Right renal pelvis (tissue), 4 donors: Measurements from ENCODE around the gene SIAH1. TPM values are rescaled to one million over a fixed set of nuclear protein-coding genes. Genes with fewer than 3 reads are reported as not detected.
"Not testable (repeated sequence)": the region's sequence is repeated elsewhere in the genome, so short reads cannot be mapped to it uniquely, and the experiment has no call there.

Experiments
- DNase-seq, 4 donors: peaks; one replicate each; pipeline ENCODE4 v3.0.0-alpha.2; 2013; ENCODE audit warnings: low read depth in 4 of 4, low spot score in 3 of 4, missing footprints in 1 of 4
- polyA plus RNA-seq, 4 donors: library from polyadenylated mRNA; unstranded; fragments of 120-200 nt; gene quantifications; one replicate each; pipeline ENCODE4 v1.2.1, GENCODE V29; 2013; ENCODE audit not compliant: insufficient read length in 4 of 4

SIAH1 gene
- polyA plus RNA-seq, 4 donors = 44.4 to 60.1 (median 53.2) TPM

DNA sequence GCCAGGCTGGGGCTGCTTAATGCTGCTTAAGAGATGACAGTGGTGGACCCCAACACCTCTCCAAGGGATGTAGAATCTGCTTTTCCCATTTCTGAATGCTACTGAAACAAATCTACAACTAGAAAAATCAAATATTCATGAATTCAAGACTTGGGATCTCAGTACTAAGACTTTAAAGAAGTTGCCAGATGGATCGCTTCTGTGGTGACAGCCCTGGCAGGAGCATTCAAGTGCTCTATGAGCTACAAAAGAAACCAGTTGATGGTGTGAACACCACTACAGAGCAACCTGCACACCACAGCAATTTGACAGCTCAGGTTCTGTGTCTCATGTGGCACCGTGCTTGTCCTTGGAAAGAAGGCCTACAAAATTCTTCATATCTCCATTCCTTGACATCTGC, 42.6 kb downstream of the SIAH1 start:
- DNase-seq = no peak

DNA sequence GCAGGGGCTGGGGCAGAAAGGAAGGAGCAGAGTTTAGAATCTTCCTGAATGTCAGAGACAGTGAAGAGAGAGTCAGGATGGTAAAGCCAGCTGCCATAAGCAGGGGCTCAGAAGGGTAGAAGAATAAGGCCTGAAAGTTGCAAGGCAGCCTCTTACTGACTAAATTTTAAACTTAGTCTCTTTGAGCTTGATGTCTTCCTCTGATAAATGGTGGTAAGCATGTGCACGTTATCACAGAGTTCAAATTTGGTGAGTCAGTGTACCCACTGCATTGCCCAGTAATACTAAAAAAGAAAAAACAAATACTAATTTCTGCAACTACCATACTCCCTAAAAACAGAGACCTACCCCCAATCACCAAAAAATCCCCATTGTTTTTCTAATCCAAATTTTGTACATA, 45.2 kb downstream of the SIAH1 start:
- DNase-seq = no peak

- no peak for DNase-seq
These were observed 49.3 kb downstream of the SIAH1 start for GRCh38 chr16:48335961-48336360.

GRCh38 chr16:48334325-48334724, 50.9 kb downstream of the SIAH1 start:
- no peak for DNase-seq

GRCh38 chr16:48332978-48333377, 52.2 kb downstream of the SIAH1 start:
- no peak for DNase-seq

DNA sequence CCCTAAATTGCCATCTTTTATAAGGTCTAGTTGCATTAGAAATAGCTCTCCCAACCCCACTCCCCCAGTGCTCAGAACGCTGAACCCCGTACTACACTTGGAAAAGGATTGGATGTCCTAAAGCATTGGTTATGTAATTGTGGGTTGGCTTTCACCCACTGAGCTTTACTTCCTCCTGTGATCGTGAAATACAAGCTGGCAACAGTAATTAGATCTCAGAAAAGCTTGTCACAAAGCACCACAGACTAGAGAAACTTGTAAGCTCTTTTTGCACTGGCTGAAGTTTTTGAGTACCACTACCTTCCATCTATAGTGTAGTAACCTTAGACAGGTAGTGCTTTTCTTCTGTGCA, 54.4 kb downstream of the SIAH1 start:
- DNase-seq = no peak

DNA sequence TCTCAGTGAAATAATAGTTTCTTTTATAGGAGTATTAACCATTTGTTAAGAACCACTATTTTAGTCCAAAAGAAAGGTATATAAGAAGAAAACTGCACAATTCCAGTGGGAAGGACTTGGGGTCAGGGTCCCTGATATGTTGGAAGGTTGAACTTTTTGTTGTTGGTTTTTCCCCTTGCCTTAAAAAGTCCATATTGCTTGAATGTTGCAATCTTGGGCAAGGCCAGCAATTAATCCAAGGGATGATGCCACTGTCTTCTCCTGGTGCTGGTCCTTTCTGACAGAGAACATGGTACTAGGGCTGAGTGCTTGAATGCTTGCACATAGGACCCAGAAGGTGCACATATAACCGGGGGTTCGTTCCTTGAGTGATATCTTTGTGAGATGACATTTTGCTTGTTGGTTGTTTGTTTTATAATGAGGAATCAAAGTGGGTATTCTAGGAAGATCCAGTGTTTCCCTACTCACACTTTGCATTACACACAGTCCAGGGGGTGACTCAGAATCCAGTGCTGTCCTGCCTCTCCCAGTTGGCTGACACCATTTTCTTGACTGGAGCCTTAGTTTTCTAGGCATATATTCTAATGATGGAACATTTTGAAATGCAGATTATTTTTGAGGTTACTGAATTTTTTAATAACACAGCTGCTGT, 54.9 kb downstream of the SIAH1 start:
- no peak for DNase-seq

DNA sequence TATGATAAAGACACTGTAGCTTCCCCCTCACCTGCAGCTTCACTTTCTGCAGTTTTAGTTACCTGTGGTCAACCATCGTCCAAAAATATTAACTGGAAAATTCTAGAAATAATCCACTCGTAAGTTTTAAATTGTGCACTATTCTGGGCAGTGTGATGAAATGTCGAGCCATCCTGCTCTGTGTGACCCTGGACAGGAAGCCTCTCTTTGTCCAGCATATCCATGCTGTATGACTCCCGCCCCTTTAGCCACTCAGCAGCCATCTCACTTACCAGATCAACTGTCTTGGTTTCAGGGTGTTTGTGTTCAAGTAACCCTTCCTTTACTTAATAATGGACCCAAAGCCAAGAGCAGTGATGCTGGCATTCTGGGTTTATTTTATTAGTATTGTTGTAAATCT, 56.1 kb downstream of the SIAH1 start:
- DNase-seq = no peak

GRCh38 chr16:48326915-48327314, 58.3 kb downstream of the SIAH1 start:
- no peak for DNase-seq

DNA sequence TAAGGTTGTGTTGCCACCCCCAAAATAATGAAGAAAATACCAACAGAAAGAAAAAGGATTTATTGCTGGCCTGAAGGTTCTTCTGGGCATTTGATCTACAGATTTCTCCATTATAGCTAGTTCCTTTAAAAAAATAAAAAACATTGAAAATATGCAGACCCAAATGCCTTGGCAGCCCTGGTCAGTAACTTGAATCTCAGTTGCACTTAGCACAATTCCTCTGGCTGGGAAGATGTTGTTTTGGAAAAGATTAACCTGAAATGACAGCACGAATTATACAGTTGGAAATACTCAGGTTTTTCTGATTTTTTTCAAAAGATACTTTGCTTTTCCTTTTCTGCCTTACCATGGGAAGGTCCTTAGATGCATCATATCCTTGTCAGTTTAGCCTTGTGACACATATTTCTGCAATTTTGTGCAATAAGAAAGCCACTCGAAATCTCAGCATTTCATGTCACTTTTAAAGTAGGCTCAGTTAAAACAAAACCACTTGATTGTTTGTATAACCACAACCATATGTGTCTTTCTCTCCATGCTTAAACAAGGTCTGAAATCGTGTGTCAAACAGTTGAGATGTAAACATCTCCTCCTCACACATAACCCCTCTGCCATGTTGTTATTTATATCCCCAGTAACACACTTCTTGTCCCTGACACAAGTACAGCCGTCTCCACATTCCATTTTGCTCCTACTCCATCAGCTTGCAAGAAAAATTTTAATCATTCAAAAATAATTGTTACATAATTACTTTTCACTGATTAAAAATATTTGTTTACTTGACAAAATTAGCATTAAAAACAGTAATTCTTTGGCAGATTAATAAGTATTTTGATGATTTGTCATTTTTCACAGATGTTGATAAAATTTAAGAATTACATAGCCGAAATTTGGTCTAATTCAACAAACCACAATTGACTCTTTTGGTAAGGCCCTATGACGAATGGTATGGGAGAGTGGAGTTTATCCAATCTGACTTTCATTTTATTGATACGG, 61.1 kb downstream of the SIAH1 start:
- DNase-seq = no peak

GRCh38 chr16:48321317-48322036, 63.7 kb downstream of the SIAH1 start:
- no peak for DNase-seq

GRCh38 chr16:48318630-48319029, 66.6 kb downstream of the SIAH1 start:
- no peak for DNase-seq

DNA sequence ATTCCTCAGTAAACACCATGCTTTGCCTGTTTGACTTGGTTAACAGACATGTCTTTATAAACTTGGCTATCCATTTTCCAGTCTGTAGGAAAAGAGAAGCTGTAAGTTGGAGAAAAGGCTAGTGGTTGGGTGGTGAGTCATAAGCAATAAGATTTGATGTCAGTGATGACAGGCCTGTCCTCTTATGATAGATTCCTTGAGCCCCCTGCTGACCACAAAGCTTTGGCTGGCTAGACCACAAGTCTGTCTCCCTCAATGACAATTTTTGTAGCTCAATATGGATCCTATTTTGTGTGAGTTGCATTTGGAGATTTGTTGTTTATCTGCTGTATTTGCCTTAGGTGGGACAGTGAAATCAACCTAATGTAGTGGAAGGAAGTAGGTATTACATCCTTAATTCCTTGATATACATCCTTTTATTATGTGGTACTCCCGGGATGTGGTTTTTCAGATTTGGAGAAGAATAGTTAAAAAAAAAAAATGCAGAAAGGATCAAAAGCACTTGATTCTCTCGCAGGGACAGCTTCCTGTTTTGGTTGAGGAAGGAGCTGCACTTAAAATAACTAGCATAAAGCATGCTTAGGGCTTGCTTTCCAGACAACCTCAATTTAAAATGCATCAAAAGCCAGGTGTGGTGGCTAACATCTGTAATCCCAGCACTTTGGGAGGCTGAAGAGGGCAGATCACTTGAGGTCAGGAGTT, 67.4 kb downstream of the SIAH1 start:
- no peak for DNase-seq

- no peak for DNase-seq
These were observed 68.2 kb downstream of the SIAH1 start for GRCh38 chr16:48317026-48317425.

DNA sequence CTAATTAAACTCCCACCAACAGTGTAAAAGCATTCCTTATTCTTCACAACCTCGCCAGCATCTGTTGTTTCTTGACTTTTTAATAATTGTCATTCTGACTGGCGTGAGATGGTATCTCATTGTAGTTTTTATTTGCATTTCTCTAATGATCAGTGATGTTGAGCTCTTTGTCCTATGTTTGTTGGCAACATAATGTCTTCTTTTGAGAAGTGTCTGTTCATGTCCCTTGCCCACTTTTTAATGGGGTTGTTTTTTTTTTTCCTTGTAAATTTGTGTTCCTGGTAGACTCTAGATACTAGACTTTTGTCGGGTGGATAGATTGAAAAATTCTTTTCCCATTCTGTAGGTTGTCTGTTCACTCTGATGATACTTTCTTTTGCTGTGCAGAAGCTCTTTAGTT, 71.3 kb downstream of the SIAH1 start:
- DNase-seq = not testable (repeated sequence)

DNA sequence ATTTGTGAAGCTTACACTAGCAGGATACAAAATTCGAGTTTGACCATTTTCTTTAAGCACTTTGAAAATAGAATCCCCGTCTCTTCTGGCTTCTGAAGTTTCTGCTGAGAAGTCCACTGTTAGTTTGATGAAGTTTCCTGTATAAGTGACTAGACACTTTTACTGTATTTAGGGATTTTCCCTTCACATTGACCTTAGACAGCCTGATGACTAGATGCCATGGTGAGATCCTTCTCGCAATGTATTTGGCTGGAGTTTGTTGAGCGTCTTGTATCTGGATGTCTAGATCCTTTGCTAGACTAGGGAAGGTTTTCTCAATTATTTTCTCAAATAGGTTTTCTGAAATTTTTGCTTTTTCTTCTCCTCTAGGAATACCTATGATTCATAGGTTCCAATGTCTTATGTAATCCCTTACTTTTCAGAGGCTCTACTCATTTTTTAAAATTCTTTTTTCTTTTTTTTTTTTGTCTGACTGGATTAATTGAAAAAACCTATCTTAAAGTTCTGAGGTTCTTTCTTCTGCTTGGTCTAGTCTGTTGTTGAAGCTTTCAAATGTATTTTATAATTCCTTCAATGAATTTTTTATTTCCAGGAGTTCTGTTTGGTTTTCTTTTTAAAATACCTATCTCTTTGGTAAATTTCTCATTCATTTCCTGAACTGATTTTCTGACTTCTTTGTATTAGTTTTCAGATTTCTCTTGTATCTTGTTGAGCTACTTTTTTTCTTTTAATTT, 74.1 kb downstream of the SIAH1 start:
- DNase-seq = no peak
